GM12878 (cell line): ENCODE results near the gene STMP1. TPM values are rescaled to one million over a fixed set of nuclear protein-coding genes. Genes with fewer than 3 reads are reported as not detected.

Experiments
- ATAC-seq: fragments of 200-7000 bp; cut with Tn5 transposase; 3 replicates; pipeline ENCODE4 v1.9.1; 2020; ENCODE audit warnings: mild to moderate bottlenecking, moderate library complexity
- BruUV-seq: library from RNA; stranded (reverse); fragments of 400-500 nt; replicated peaks from 2 replicates; lab custom pipeline; 2021; lab: Mats Ljungman, UMichigan
- CTCF ChIA-PET: fragments of 300-600 bp; sonication (Branson Sonifier 250); formaldehyde crosslinking; extraction: SDS; loops from one replicate; lab custom pipeline; 2021; ENCODE audit warnings: inconsistent platforms; lab: Yijun Ruan, JAX
- POLR2A ChIA-PET: fragments of 350-600 bp; formaldehyde crosslinking; extraction: SDS; loops from one replicate; lab custom pipeline; 2021; ENCODE audit warnings: inconsistent platforms; lab: Charles Lee
- RAD21 ChIA-PET: fragments of 300-600 bp; sonication (Branson Sonifier 250); formaldehyde crosslinking; loops from one replicate; lab custom pipeline; 2023; ENCODE audit warnings: antibody characterized with exemption; ENCODE audit not compliant: unreplicated experiment; lab: Charles Lee
- SMC1A ChIA-PET: fragments of 300-600 bp; sonication (Branson Sonifier 250); formaldehyde crosslinking; loops from one replicate; lab custom pipeline; 2023; ENCODE audit not compliant: unreplicated experiment, uncharacterized antibody; lab: Charles Lee
- DNase-seq: peaks from one replicate; pipeline ENCODE4 v3.0.0-alpha.2; 2011; ENCODE audit warnings: low read depth, low spot score
- FAIRE-seq: peaks from 3 replicates; lab custom pipeline; 2011; peaks lifted over from hg19 to GRCh38; lab: Jason Lieb, UNC
- H2AFZ ChIP-seq: 2 replicates; pipeline ENCODE4 v1.6.0; 2011; ENCODE audit warnings: low read depth, low read length, control low read depth; ENCODE audit not compliant: control insufficient read depth
- H3K27ac ChIP-seq: 2 replicates; pipeline ENCODE4 v1.5.1; 2011; ENCODE audit warnings: control low read depth; ENCODE audit not compliant: control insufficient read depth, insufficient read depth
- H3K27me3 ChIP-seq, 2 experiments: replicated peaks in 1 of 2; 2 replicates each; pipeline versions ENCODE4 v1.6.0 to v1.6.1; 2011; ENCODE audit warnings: low read length in 1 of 2; ENCODE audit not compliant: control insufficient read depth in 2 of 2, insufficient read depth in 2 of 2
- H3K36me3 ChIP-seq, 2 experiments: 2 replicates each; pipeline ENCODE4 v1.5.1; 2011; ENCODE audit warnings: low read length in 1 of 2; ENCODE audit not compliant: control insufficient read depth in 2 of 2, insufficient read depth in 2 of 2
- H3K4me1 ChIP-seq: 2 replicates; pipeline ENCODE4 v1.6.1; 2011; ENCODE audit warnings: mild to moderate bottlenecking, low read length, moderate library complexity, mixed read lengths; ENCODE audit not compliant: control insufficient read depth, insufficient read depth
- H3K4me2 ChIP-seq: 2 replicates; pipeline ENCODE4 v1.6.0; 2011; ENCODE audit warnings: control low read depth; ENCODE audit not compliant: control insufficient read depth, insufficient read depth
- H3K4me3 ChIP-seq: fragments of 200-600 bp; sonication (generic); 2 replicates; pipeline ENCODE4 v1.5.1; 2016
- H3K79me2 ChIP-seq: 2 replicates; pipeline ENCODE4 v1.6.0; 2011; ENCODE audit warnings: low read length; ENCODE audit not compliant: control insufficient read depth, insufficient read depth
- H3K9ac ChIP-seq: 2 replicates; pipeline ENCODE4 v1.8.0; 2011; ENCODE audit warnings: low read length, control low read depth, mixed read lengths; ENCODE audit not compliant: control insufficient read depth, insufficient read depth
- H3K9me3 ChIP-seq: replicated peaks from 3 replicates; pipeline ENCODE4 v1.5.1; 2011; ENCODE audit warnings: mild to moderate bottlenecking, low read length; ENCODE audit not compliant: control insufficient read depth, insufficient read depth
- H4K20me1 ChIP-seq: 2 replicates; pipeline ENCODE4 v1.6.0; 2011; ENCODE audit not compliant: control insufficient read depth, insufficient read depth
- ASH2L ChIP-seq: fragments of 300-600, 200-600 bp; sonication (generic); IDR thresholded peaks from 2 replicates; pipeline ENCODE4 v1.6.1; 2017; ENCODE audit warnings: low read depth, mild to moderate bottlenecking, borderline replicate concordance
- CBFB ChIP-seq: IDR thresholded peaks from 2 replicates; pipeline ENCODE4 v1.6.1; 2016; ENCODE audit warnings: antibody characterized with exemption, low read depth
- CBX3 ChIP-seq: fragments of 200-600 bp; sonication (generic); IDR thresholded peaks from 2 replicates; pipeline ENCODE4 v1.6.1; 2016; ENCODE audit warnings: low read depth, borderline replicate concordance
- IKZF2 ChIP-seq, 2 experiments: fragments of 450-650 bp; IDR thresholded peaks; 2 replicates each; pipeline ENCODE4 v1.6.1; 2017; ENCODE audit warnings: mild to moderate bottlenecking in 2 of 2, moderate library complexity in 2 of 2
- IRF4 ChIP-seq: IDR thresholded peaks from 2 replicates; pipeline ENCODE4 v1.6.1; 2011; ENCODE audit warnings: low read depth, low read length
- MTA3 ChIP-seq: IDR thresholded peaks from 2 replicates; pipeline ENCODE4 v1.6.1; 2012; ENCODE audit warnings: low read length, inconsistent platforms, borderline replicate concordance
- MXI1 ChIP-seq: fragments of 150-350 bp; IDR thresholded peaks from 2 replicates; pipeline ENCODE4 v1.6.1; 2011; ENCODE audit warnings: low read depth, mild to moderate bottlenecking, inconsistent platforms, low read length, improper control_type of control experiment
- NFIC ChIP-seq: IDR thresholded peaks from 2 replicates; pipeline ENCODE4 v1.6.1; 2012; ENCODE audit warnings: low read depth, mild to moderate bottlenecking, inconsistent platforms, low read length, moderate library complexity
- RFX5 ChIP-seq: IDR thresholded peaks from 2 replicates; pipeline ENCODE4 v1.6.1; 2011; ENCODE audit warnings: low read depth, low read length, improper control_type of control experiment
- SIX5 ChIP-seq: IDR thresholded peaks from 2 replicates; pipeline ENCODE4 v1.6.1; 2011; ENCODE audit warnings: mild to moderate bottlenecking, low read depth, low read length, moderate library complexity; ENCODE audit not compliant: severe bottlenecking
- SREBF2 ChIP-seq: IDR thresholded peaks from 2 replicates; pipeline ENCODE4 v1.6.1; 2012; ENCODE audit warnings: mild to moderate bottlenecking, low read length
- STAT1 ChIP-seq: fragments of 450-650 bp; conservative IDR thresholded peaks from 2 replicates; pipeline ENCODE4 v1.6.1; 2014; ENCODE audit warnings: antibody characterized with exemption, mild to moderate bottlenecking
- TCF12 ChIP-seq: IDR thresholded peaks from 2 replicates; pipeline ENCODE4 v1.6.1; 2011; ENCODE audit warnings: low read depth, mild to moderate bottlenecking, low read length
- TCF7 ChIP-seq: IDR thresholded peaks from 2 replicates; pipeline ENCODE4 v1.6.1; 2014; ENCODE audit warnings: antibody characterized with exemption, borderline replicate concordance
- YY1 ChIP-seq: IDR thresholded peaks from 2 replicates; pipeline ENCODE4 v1.6.1; 2011; ENCODE audit warnings: low read depth, mild to moderate bottlenecking, low read length
- ZBED1 ChIP-seq: IDR thresholded peaks from 2 replicates; pipeline ENCODE4 v1.6.1; 2016; ENCODE audit warnings: borderline replicate concordance
- WGBS: methylation state at CpG from one replicate; pipeline ENCODE4 v1.1.6; 2016; ENCODE audit warnings: low lambda C conversion rate; ENCODE audit not compliant: insufficient replicate concordance, insufficient coverage; ENCODE audit errors: missing lambda C conversion rate; 5-methylcytosine and 5-hydroxymethylcytosine counted together
- in situ Hi-C: fragments of 300-500 bp; cut with MboI; formaldehyde crosslinking; loops from 9 replicates; pipeline ENCODE4 v1.14.3; 2018; ENCODE audit warnings: mixed read lengths
- intact Hi-C: fragments of 100-400 bp; cut with micrococcal nuclease; formaldehyde crosslinking; loops from one replicate; pipeline ENCODE4 v1.14.2; 2022; ENCODE audit not compliant: unreplicated experiment
- polyA plus RNA-seq, 11 experiments: library from polyadenylated mRNA; depleted of rRNA in 4 of 11; unstranded in 6 of 11; stranded (reverse) in 5 of 11; fragments of >200 nt; fragmentation: Nextera tagmentation in 4 of 11; fragmentation: Illumina TruSeq in 1 of 11; extraction: Ambion mirVana in 4 of 11; extraction: Trizol in 1 of 11; gene quantifications; 1 replicate in 1 of 11; 2 replicates in 10 of 11; pipeline versions ENCODE4 v1.2.1 to v1.2.3, GENCODE V29; 2011 to 2016; ENCODE audit warnings: inconsistent platforms in 2 of 11, missing spikeins in 2 of 11, low read depth in 1 of 11
- total RNA-seq, 4 experiments: library from RNA; depleted of rRNA in 3 of 4; stranded (reverse); fragments of >200 nt in 3 of 4; fragmentation: Illumina TruSeq in 1 of 4; extraction: Trizol in 1 of 4; gene quantifications; 2 replicates each; pipeline versions ENCODE4 v1.2.1 to v1.2.3, GENCODE V29; 2013 to 2021
- TF ChIP-seq, protein P1 (sequence below): fragments of 450-650 bp; IDR thresholded peaks from 2 replicates; pipeline ENCODE4 v1.6.1; 2017; ENCODE audit warnings: borderline replicate concordance
- TF ChIP-seq, protein P2 (sequence below): IDR thresholded peaks from 2 replicates; pipeline ENCODE4 v1.6.1; 2011; ENCODE audit warnings: borderline replicate concordance, low read depth, mild to moderate bottlenecking, moderate library complexity, low read length; ENCODE audit not compliant: insufficient read depth, poor library complexity, severe bottlenecking

STMP1 gene
- total and polyA plus RNA-seq, 10 of the 15 experiments (the other 5 are each of a cell fraction or from before 2014, with no cell fraction given): 8.0 to 79.9 (median 24.7) TPM

DNA sequence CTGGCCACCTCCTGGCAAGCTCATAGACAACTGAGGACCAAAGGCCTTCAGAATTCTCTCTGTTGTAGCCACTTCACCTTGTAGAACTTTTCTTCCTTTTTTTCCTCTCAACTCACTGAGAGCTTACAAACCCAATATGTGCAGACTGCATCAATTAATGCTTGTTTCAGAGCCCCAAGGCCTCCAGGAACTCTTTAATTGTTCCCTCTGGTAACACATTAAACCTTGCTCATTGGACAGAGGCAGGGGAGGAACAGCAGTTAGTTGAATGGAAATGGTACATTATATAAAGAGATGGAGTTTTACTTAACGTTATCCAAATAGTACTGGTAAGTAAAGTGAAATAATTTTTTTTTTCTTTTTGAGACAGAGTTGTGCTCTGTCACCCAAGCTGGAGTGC is 25.2 kb downstream of the STMP1 start:
- ATAC-seq (no peak), DNase-seq (no peak), FAIRE-seq (no peak)
- Histone ChIP-seq H3K4me1 (no peaks in the 10 kb centered on the region), H3K4me3 (no peak overlapping the region), H3K36me3 (no peaks in the 10 kb centered on the region; a peak in 1 of 4 replicates), H3K4me2 (no peak overlapping the region), H3K9me3 (no peaks in the 10 kb centered on the region), H3K9ac (no peak overlapping the region), H3K79me2 (no peaks in the 10 kb centered on the region), H4K20me1 (no peaks in the 10 kb centered on the region), H2AFZ (no peak overlapping the region)
- no TSS peak for BruUV-seq
- POLR2A ChIA-PET: no interaction called here
- RAD21 ChIA-PET: no interaction called here
- SMC1A ChIA-PET: no interaction called here
- in situ Hi-C loops: no loop called here
- CTCF ChIA-PET: interaction anchor here (0.9 to 7.3 kb wide), 2 partner anchors 14 to 24 kb away, joined by 6 to 55 read pairs; no protein-coding TSS in a partner anchor
- intact Hi-C loops: no loop called here
- TF ChIP-seq MTA3: no peak
- TF ChIP-seq SREBF2: no peak
- TF ChIP-seq RFX5: no peak
- TF ChIP-seq, protein P1, sequence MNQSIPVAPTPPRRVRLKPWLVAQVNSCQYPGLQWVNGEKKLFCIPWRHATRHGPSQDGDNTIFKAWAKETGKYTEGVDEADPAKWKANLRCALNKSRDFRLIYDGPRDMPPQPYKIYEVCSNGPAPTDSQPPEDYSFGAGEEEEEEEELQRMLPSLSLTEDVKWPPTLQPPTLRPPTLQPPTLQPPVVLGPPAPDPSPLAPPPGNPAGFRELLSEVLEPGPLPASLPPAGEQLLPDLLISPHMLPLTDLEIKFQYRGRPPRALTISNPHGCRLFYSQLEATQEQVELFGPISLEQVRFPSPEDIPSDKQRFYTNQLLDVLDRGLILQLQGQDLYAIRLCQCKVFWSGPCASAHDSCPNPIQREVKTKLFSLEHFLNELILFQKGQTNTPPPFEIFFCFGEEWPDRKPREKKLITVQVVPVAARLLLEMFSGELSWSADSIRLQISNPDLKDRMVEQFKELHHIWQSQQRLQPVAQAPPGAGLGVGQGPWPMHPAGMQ: no peak
- TF ChIP-seq IKZF2 (IDR thresholded peaks at IDR 0.05): no peak
- TF ChIP-seq CBFB: no peak
- no peak for TF ChIP-seq STAT1
- TF ChIP-seq IRF4: no peak
- no peak for TF ChIP-seq YY1
- TF ChIP-seq TCF7: no peak
- TF ChIP-seq, protein P2, sequence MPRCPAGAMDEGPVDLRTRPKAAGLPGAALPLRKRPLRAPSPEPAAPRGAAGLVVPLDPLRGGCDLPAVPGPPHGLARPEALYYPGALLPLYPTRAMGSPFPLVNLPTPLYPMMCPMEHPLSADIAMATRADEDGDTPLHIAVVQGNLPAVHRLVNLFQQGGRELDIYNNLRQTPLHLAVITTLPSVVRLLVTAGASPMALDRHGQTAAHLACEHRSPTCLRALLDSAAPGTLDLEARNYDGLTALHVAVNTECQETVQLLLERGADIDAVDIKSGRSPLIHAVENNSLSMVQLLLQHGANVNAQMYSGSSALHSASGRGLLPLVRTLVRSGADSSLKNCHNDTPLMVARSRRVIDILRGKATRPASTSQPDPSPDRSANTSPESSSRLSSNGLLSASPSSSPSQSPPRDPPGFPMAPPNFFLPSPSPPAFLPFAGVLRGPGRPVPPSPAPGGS: no peak
- no peak for TF ChIP-seq MXI1
- TF ChIP-seq ASH2L: no peak
- TF ChIP-seq SIX5: no peak
- no peak for TF ChIP-seq CBX3
- no peak for TF ChIP-seq TCF12
- TF ChIP-seq NFIC: no peak
- TF ChIP-seq ZBED1: no peak
- TF ChIP-seq, all 136 proteins: peak for 0
- no peak overlapping the region for H3K27ac ChIP-seq
- 0% methylated on average over 1 of the region's 1 CpG for WGBS
- H3K27me3 ChIP-seq: no peaks in the 10 kb centered on the region
